Uterus (tissue), 4 donors: ENCODE results near the gene LCTL. TPM values are rescaled to one million over a fixed set of nuclear protein-coding genes. Genes with fewer than 3 reads are reported as not detected.

ENCODE experiments used
- DNase-seq, 2 donors: peaks; one replicate each; pipeline ENCODE4 v3.0.0-alpha.2; 2019 to 2020
- H3K27ac ChIP-seq, 2 donors: fragments of 200-600 bp; sonication (generic); 1 replicate in 1 of 2; 2 replicates in 1 of 2; pipeline ENCODE4 v1.5.1; 2016 to 2018
- H3K27me3 ChIP-seq, 2 donors: fragments of 200-600 bp; sonication (generic); one replicate each; pipeline ENCODE4 v1.5.1; 2018 to 2019; ENCODE audit warnings: control low read depth in 1 of 2
- H3K36me3 ChIP-seq, 2 donors: fragments of 200-600 bp; sonication (generic); one replicate each; pipeline ENCODE4 v1.5.1; 2019; ENCODE audit warnings: control low read depth in 1 of 2
- H3K4me1 ChIP-seq, 2 donors: fragments of 200-600 bp; sonication (generic); one replicate each; pipeline ENCODE4 v1.5.1; 2018 to 2019; ENCODE audit warnings: control low read depth in 1 of 2
- H3K4me3 ChIP-seq, 2 donors: fragments of 200-600 bp; sonication (generic); 1 replicate in 1 of 2; 2 replicates in 1 of 2; pipeline ENCODE4 v1.5.1; 2018 to 2019; ENCODE audit warnings: mild to moderate bottlenecking in 1 of 2
- H3K9me3 ChIP-seq, 2 donors: fragments of 200-600 bp; sonication (generic); one replicate each; pipeline ENCODE4 v1.5.1; 2019; ENCODE audit warnings: control low read depth in 1 of 2
- POLR2A ChIP-seq, 2 donors: fragments of 450-650 bp; IDR thresholded peaks; one replicate each; pipeline ENCODE4 v1.6.1; 2016; ENCODE audit warnings: antibody characterized with exemption in 2 of 2, mild to moderate bottlenecking in 1 of 2, moderate library complexity in 1 of 2
- intact Hi-C: fragments of 100-400 bp; cut with DNase I; formaldehyde crosslinking; loops from one replicate; pipeline ENCODE4 v1.15.1; 2023; ENCODE audit warnings: low total_unique reads
- total RNA-seq, 4 donors: library from RNA; depleted of rRNA in 3 of 4; stranded (reverse); fragments of >200 nt in 3 of 4; gene quantifications; one replicate each; pipeline versions ENCODE4 v1.1.0 to v1.2.4, GENCODE V29; 2014 to 2023
- TF ChIP-seq, protein P1 (sequence below), 4 experiments: fragments of 200-600 bp in 2 of 4; fragments of 450-650 bp in 2 of 4; sonication (generic) in 2 of 4; IDR thresholded peaks; one replicate each; pipeline ENCODE4 v1.5.1; 2016 to 2019; ENCODE audit warnings: antibody characterized with exemption in 4 of 4, mild to moderate bottlenecking in 2 of 4, moderate library complexity in 1 of 4
- donor health status: DM: yes; HTN: yes; CAD: no.

Gene LCTL
- total RNA-seq, 4 donors from 2014 or later, result not detected

DNA sequence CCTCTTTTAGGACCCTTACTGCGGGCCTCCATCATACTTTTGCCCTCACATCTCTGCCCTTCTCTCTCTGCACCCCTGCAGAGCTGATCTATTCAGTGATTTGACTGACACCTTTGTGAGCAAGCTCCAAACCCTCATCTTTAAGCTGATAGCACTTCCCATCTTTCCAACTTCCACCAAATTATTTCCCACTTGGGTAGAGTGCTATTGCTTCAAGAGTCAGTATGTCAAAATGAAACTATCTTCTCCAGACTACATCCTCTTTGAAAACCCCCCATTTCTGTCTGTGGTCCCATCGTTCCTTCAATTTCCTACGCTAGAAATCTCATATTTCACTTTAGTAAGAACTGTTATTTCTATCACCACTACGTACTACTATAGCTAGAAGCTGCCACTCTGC is 41.0 kb downstream of the LCTL start:
- no peaks in the 10 kb centered on the region for H3K36me3 ChIP-seq
- no peak overlapping the region for H3K27ac ChIP-seq
- no peaks in the 10 kb centered on the region for H3K9me3 ChIP-seq
- intact Hi-C loops, result no loop called here
- TF ChIP-seq, protein P1, sequence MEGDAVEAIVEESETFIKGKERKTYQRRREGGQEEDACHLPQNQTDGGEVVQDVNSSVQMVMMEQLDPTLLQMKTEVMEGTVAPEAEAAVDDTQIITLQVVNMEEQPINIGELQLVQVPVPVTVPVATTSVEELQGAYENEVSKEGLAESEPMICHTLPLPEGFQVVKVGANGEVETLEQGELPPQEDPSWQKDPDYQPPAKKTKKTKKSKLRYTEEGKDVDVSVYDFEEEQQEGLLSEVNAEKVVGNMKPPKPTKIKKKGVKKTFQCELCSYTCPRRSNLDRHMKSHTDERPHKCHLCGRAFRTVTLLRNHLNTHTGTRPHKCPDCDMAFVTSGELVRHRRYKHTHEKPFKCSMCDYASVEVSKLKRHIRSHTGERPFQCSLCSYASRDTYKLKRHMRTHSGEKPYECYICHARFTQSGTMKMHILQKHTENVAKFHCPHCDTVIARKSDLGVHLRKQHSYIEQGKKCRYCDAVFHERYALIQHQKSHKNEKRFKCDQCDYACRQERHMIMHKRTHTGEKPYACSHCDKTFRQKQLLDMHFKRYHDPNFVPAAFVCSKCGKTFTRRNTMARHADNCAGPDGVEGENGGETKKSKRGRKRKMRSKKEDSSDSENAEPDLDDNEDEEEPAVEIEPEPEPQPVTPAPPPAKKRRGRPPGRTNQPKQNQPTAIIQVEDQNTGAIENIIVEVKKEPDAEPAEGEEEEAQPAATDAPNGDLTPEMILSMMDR (IDR thresholded peaks at IDR 0.05), result no peak
- TF ChIP-seq POLR2A (IDR thresholded peaks at IDR 0.05), result no peak
- no peaks in the 10 kb centered on the region for H3K4me1 ChIP-seq
- H3K27me3 ChIP-seq, result no peaks in the 10 kb centered on the region
- DNase-seq, result no peak
- H3K4me3 ChIP-seq, result no peak overlapping the region

DNA sequence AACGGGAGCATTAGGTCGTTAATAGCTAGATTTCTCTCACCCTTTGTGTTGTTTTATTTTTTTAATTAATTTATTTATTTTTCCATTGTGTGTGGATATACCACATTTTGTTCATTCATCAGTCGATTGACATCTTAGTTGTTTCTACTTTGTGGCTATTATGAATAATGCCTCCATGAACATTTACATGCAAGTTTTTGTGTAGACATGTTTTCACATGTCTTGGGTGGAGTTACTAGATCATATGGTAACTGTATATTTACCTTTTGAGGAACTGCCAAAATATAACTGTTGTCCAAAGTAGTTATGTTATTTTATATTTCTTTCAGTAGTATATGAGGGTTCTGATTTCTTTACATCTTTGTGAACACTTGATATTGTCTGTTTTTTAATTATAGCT is 41.9 kb downstream of the LCTL start:
- Histone ChIP-seq H3K27ac (no peak overlapping the region), H3K4me3 (no peak overlapping the region), H3K27me3 (no peaks in the 10 kb centered on the region), H3K9me3 (no peaks in the 10 kb centered on the region), H3K36me3 (no peaks in the 10 kb centered on the region), H3K4me1 (no peaks in the 10 kb centered on the region)
- TF ChIP-seq POLR2A (IDR thresholded peaks at IDR 0.05), result no peak
- TF ChIP-seq, protein P1 (IDR thresholded peaks at IDR 0.05), result no peak
- intact Hi-C loops, result no loop called here
- no peak for DNase-seq

DNA sequence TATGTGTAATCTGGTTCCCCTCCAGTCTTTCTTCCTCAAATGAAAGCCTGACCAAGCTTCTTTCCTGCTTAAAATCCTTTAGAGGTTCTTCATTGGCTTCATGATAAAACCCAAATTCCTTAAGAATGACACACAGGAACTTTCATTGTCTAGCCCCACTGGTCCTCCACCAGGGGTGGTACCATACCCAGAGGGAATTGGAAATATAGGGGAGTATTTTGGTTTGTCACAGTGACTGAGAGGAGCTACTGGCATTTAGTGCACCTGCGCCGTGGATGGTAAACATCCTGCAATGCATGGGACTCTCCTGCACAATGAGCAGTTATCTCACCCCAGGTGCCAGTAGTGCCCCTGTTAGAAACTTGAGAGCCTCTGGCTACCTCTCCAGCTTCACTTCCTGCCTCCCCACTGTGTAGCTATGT is 49.9 kb downstream of the LCTL start:
- H3K4me1 ChIP-seq, result no peaks in the 10 kb centered on the region
- no peaks in the 10 kb centered on the region for H3K27me3 ChIP-seq
- H3K4me3 ChIP-seq, result no peak overlapping the region
- no peak for DNase-seq
- intact Hi-C loops, result no loop called here
- H3K36me3 ChIP-seq, result no peaks in the 10 kb centered on the region
- TF ChIP-seq POLR2A (IDR thresholded peaks at IDR 0.05), result no peak
- TF ChIP-seq, protein P1 (IDR thresholded peaks at IDR 0.05), result no peak
- H3K27ac ChIP-seq, result no peak overlapping the region
- H3K9me3 ChIP-seq, result no peaks in the 10 kb centered on the region

DNA sequence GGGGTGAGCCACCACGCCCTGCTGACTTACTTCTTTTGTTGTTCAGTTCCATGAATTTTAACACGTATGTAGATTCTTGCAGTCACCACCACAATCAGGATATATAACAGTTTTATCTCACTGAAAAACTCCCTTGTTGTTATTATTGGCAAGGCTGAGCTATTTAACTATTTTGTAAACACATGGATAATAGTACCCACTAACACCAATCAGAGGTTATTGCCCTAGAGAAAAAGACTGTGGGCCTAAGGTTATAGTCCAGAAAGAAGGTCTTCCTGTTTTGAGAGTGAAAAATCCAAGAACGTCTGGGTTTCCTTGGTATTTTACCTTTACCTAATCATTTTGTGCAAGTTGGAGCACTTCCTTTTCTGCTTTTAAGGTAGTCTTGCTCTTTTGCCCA is 51.2 kb downstream of the LCTL start:
- no peaks in the 10 kb centered on the region for H3K36me3 ChIP-seq
- TF ChIP-seq POLR2A (IDR thresholded peaks at IDR 0.05), result no peak
- TF ChIP-seq, protein P1 (IDR thresholded peaks at IDR 0.05), result no peak
- intact Hi-C loops, result no loop called here
- H3K4me3 ChIP-seq, result no peak overlapping the region
- H3K27me3 ChIP-seq, result no peaks in the 10 kb centered on the region
- H3K9me3 ChIP-seq, result no peaks in the 10 kb centered on the region
- H3K27ac ChIP-seq, result no peak overlapping the region
- no peak for DNase-seq
- no peaks in the 10 kb centered on the region for H3K4me1 ChIP-seq

DNA sequence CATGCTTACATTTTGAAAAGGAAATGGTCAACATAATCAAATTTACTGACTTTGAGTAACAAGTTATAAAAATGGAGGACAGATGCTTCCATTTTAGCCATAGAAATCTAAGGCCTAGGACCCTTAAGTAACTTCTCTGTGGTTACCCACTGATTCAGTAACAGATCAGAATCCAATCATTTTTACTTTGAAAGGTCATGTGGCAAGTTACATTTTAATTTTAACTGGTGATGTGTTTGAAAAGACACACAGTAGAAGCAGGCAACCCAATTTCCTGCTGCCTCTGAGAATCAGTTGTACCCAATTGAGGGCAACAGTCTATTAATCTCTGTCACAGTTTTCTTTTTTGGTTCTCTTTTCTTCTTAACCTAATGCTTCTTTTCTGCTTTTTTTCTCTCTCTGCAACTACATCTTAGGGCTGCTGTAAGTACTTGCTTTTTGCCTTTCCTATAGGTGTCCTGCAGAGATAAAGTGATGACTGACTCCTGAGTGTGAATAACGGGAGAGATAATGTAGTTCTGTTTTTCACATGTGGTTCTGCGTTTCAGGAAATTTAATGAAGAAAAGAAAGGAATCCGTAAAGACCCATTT is 57.4 kb downstream of the LCTL start:
- H3K4me3 ChIP-seq, result no peak overlapping the region
- intact Hi-C loops, result no loop called here
- H3K4me1 ChIP-seq, result peaks cover 0 to 3% of the 10 kb centered on the region in 2 donors
- no peak for TF ChIP-seq POLR2A (IDR thresholded peaks at IDR 0.05)
- TF ChIP-seq, protein P1 (IDR thresholded peaks at IDR 0.05), result no peak
- no peaks in the 10 kb centered on the region for H3K27me3 ChIP-seq
- H3K27ac ChIP-seq, result no peak overlapping the region
- no peaks in the 10 kb centered on the region for H3K36me3 ChIP-seq
- no peaks in the 10 kb centered on the region for H3K9me3 ChIP-seq
- DNase-seq, result no peak
